HG02884 (cell line): ENCODE measurements around the gene KANK3.
"Not testable (repeated sequence)": the region's sequence is repeated elsewhere in the genome, so short reads cannot be mapped to it uniquely, and the experiment has no call there.

Experiments used
- ATAC-seq: cut with Tn5 transposase; IDR thresholded peaks from one replicate; pipeline ENCODE4 v1.9.1; 2021; ENCODE audit warnings: mild to moderate bottlenecking, moderate library complexity; ENCODE audit not compliant: unreplicated experiment

KANK3 gene

GRCh38 chr19:8320564-8321066 is 22.4 kb downstream of the KANK3 start:
- peak; percentile 26 for ATAC-seq

GRCh38 chr19:8319807-8320520 is 23.1 kb downstream of the KANK3 start:
- ATAC-seq, result no peak

- not testable (repeated sequence) for ATAC-seq
Observed at GRCh38 chr19:8318835-8319234, 24.2 kb downstream of the KANK3 start.

GRCh38 chr19:8316351-8317125 is 26.5 kb downstream of the KANK3 start:
- no peak for ATAC-seq

GRCh38 chr19:8314981-8315640 is 28.0 kb downstream of the KANK3 start:
- not testable (repeated sequence) for ATAC-seq

- ATAC-seq, result no peak
Observed at GRCh38 chr19:8311461-8312260, 31.4 kb downstream of the KANK3 start.

- no peak for ATAC-seq
Observed at GRCh38 chr19:8310342-8311055, 32.6 kb downstream of the KANK3 start.

GRCh38 chr19:8308891-8309291 is 34.2 kb downstream of the KANK3 start:
- no peak for ATAC-seq

- peak; percentile 58 for ATAC-seq
Observed at GRCh38 chr19:8307965-8308866, 34.8 kb downstream of the KANK3 start, which contains the start of gene CD320. CD320 (minus strand) TSS chr19:8308358; CDS start chr19:8308290, 68 bp downstream.

GRCh38 chr19:8307400-8307964 is 35.6 kb downstream of the KANK3 start:
- no peak for ATAC-seq

- no peak for ATAC-seq
Observed at GRCh38 chr19:8306235-8307054, 36.6 kb downstream of the KANK3 start.

GRCh38 chr19:8305798-8306197 is 37.3 kb downstream of the KANK3 start:
- ATAC-seq, result no peak

GRCh38 chr19:8304841-8305621 is 38.0 kb downstream of the KANK3 start:
- ATAC-seq, result no peak

GRCh38 chr19:8302734-8303133 is 40.3 kb downstream of the KANK3 start:
- no peak for ATAC-seq

- ATAC-seq, result no peak
Observed at GRCh38 chr19:8302357-8302691, 40.7 kb downstream of the KANK3 start.

- ATAC-seq, result not testable (repeated sequence)
Observed at GRCh38 chr19:8291337-8291736, 51.7 kb downstream of the KANK3 start.

- not testable (repeated sequence) for ATAC-seq
Observed at GRCh38 chr19:8276508-8276907, 66.6 kb downstream of the KANK3 start.
